Heart left ventricle (tissue), 16 donors: ENCODE data around the gene SNAPC5. TPM values are rescaled to one million over a fixed set of nuclear protein-coding genes. Genes with fewer than 3 reads are reported as not detected.
A peak's percentile ranks its signal among the peaks of the same experiment; 100 is the strongest.

Experiments used
- ATAC-seq, 4 donors: fragments of 200-7000 bp; cut with Tn5 transposase; one replicate each; pipeline ENCODE4 v1.9.1; 2020 to 2022; ENCODE audit warnings: moderate library complexity in 4 of 4, mild to moderate bottlenecking in 3 of 4, moderate number of reproducible peaks in 1 of 4
- DNase-seq, 5 donors: peaks; one replicate each; pipeline ENCODE4 v3.0.0-alpha.2; 2020
- H3K27ac ChIP-seq, 12 donors: fragments of 200-600 bp; sonication (generic) in 4 of 12; one replicate each; pipeline versions ENCODE4 v1.5.0 to v1.8.0; 2016 to 2022; ENCODE audit warnings: mild to moderate bottlenecking in 2 of 12
- H3K27me3 ChIP-seq, 9 donors: fragments of 200-600 bp; sonication (generic) in 2 of 9; one replicate each; pipeline versions ENCODE4 v1.5.1 to v1.8.0; 2016 to 2022; ENCODE audit warnings: mild to moderate bottlenecking in 3 of 9
- H3K36me3 ChIP-seq, 9 donors: fragments of 200-600 bp; sonication (generic) in 2 of 9; one replicate each; pipeline versions ENCODE4 v1.5.0 to v1.8.0; 2018 to 2022; ENCODE audit warnings: mild to moderate bottlenecking in 2 of 9
- H3K4me1 ChIP-seq, 12 donors: fragments of 200-600 bp; sonication (generic) in 4 of 12; one replicate each; pipeline versions ENCODE4 v1.5.0 to v1.8.0; 2016 to 2022; ENCODE audit warnings: mild to moderate bottlenecking in 3 of 12
- H3K4me3 ChIP-seq, 12 donors: fragments of 200-600 bp; sonication (generic) in 4 of 12; one replicate each; pipeline versions ENCODE4 v1.5.0 to v1.8.0; 2017 to 2022; ENCODE audit warnings: mild to moderate bottlenecking in 9 of 12, moderate library complexity in 4 of 12
- H3K9me3 ChIP-seq, 12 donors: fragments of 200-600 bp; sonication (generic) in 4 of 12; one replicate each; pipeline versions ENCODE4 v1.5.0 to v1.8.0; 2016 to 2022; ENCODE audit warnings: mild to moderate bottlenecking in 1 of 12
- CTCF ChIP-seq, 12 donors: fragments of 200-600 bp; sonication (generic) in 4 of 12; IDR thresholded peaks; one replicate each; pipeline versions ENCODE4 v1.5.0 to v1.8.0; 2018 to 2022; ENCODE audit warnings: antibody characterized with exemption in 12 of 12, mild to moderate bottlenecking in 5 of 12
- POLR2A ChIP-seq, 2 donors: fragments of 450-650 bp; IDR thresholded peaks; one replicate each; pipeline ENCODE4 v1.6.1; 2017; ENCODE audit warnings: antibody characterized with exemption in 2 of 2, mild to moderate bottlenecking in 2 of 2, moderate library complexity in 2 of 2
- WGBS, 4 donors: extraction: QIAGEN DNeasy Blood & Tissue Kit in 2 of 4; methylation state at CpG; one replicate each; pipeline versions ENCODE4 v1.1.5 to v1.1.7; 2013 to 2018; 5-methylcytosine and 5-hydroxymethylcytosine counted together
- intact Hi-C, 10 donors: fragments of 100-400 bp; cut with DNase I; formaldehyde crosslinking; loops; one replicate each; pipeline versions ENCODE4 v1.11.1 to v1.14.2; 2022
- polyA plus RNA-seq, 2 donors: library from polyadenylated mRNA; stranded (reverse); fragments of 200-250 nt; gene quantifications; one replicate each; pipeline ENCODE4 v1.2.3, GENCODE V29; 2013
- total RNA-seq, 9 donors: library from RNA; depleted of rRNA in 2 of 9; stranded (reverse); fragments of >200 nt in 2 of 9; fragmentation: NEBNext Ultra II Directional in 3 of 9; extraction: Animal tissue kit (Norgen Biotek cat#: 25700) in 3 of 9; gene quantifications; one replicate each; pipeline versions ENCODE4 v1.1.0 to v1.2.4, GENCODE V29; 2016 to 2023
- donor health status: ischemic (EF 13 %, LVEDD 7.1; RV severe dilation, severe dysfunction).
- donor health status: healthy with polysubstance abuse.
- donor health status: DM: no; HTN: yes; CAD: no.
- donor health status: DM: no; HTN: no; CAD: no.
- donor health status: ischemic (EF 25% LVEDD 6.9; RV normal size, moderate dysfunction).
- donor health status: ischemic (EF 25% LVEDD 5.7; RV mildly dilated, moderate dysfunction).
- donor health status: healthy.
- donor health status: DM: yes; HTN: yes; CAD: no.
- donor health status: ischemic (EF 35%, LVEDD 5.7; RV mildly dilated, moderate dysfunction).
- donor health status: nonischemic (EF 11% LVEDD 7.7; RV severe dilation, severe dysfunction).
- donor health status: DM: yes; HTN: yes; CAD: no.
- donor health status: PGD.
- donor health status: ischemic (EF 29% LVEDD 5.4; RV normal size, mild dysfunction).
- donor health status: nonischemic (EF 23%, LVEDD 6.1; RV moderate dilation, normal function).

SNAPC5 gene
- total and polyA plus RNA-seq, 11 donors, result 25.4 to 59.5 (median 29.6) TPM

GRCh38 chr15:66498501-66499386 lies 1.2 kb upstream of the SNAPC5 start:
- H3K4me1 ChIP-seq, result peaks cover 11 to 59% (median 33%) of the 10 kb centered on the region in 12 donors
- intact Hi-C loops, result loop anchor here in 5 of 10 donors (1.0 to 10.0 kb wide), 7 partner anchors 111 to 206 kb away; partner anchors contain the start of genes MAP2K1 (in 4 of the 5), TIPIN (in 2 of the 5) and DIS3L (in 1 of the 5)
- H3K36me3 ChIP-seq, result peaks cover 0 to 79% (median 76%) of the 10 kb centered on the region in 9 donors
- TF ChIP-seq POLR2A (IDR thresholded peaks at IDR 0.05), result no peak
- peak in 9 of 12 donors; percentile 25 to 57 (median 32) for TF ChIP-seq CTCF (IDR thresholded peaks at IDR 0.05)
- ATAC-seq (no peak), DNase-seq (no peak)
- no peaks in the 10 kb centered on the region for H3K27me3 ChIP-seq
- no peaks in the 10 kb centered on the region for H3K9me3 ChIP-seq
- 52 to 59% (median 54%) methylated on average over 3 of the region's 3 CpGs for WGBS, 4 donors
- H3K27ac ChIP-seq, result peak overlapping the region in 4 of 12 donors; percentile 85 to 92 (median 89)
- H3K4me3 ChIP-seq, result peak overlapping the region in 1 of 12 donors; percentile 93

GRCh38 chr15:66496951-66497501 lies 536 bp downstream of the SNAPC5 start:
- H3K27me3 ChIP-seq, result no peaks in the 10 kb centered on the region
- intact Hi-C loops, result loop anchor here in 8 of 10 donors (1.0 to 10.0 kb wide), 7 partner anchors 110 to 205 kb away; partner anchors contain the start of genes MAP2K1 (in 6 of the 8), TIPIN (in 2 of the 8) and DIS3L (in 1 of the 8)
- peak overlapping the region; percentile 58 to 97 (median 88) for H3K4me3 ChIP-seq
- DNase-seq (no peak), ATAC-seq (peak; percentile 4 to 29 (median 27))
- TF ChIP-seq CTCF (IDR thresholded peaks at IDR 0.05) (no peak), POLR2A (IDR thresholded peaks at IDR 0.05) (no peak)
- H3K4me1 ChIP-seq, result peaks cover 4 to 46% (median 17%) of the 10 kb centered on the region in 12 donors
- H3K36me3 ChIP-seq, result peaks cover 0 to 84% (median 79%) of the 10 kb centered on the region in 9 donors
- peak overlapping the region; percentile 55 to 92 (median 85) for H3K27ac ChIP-seq
- H3K9me3 ChIP-seq, result no peaks in the 10 kb centered on the region
- WGBS, 4 donors, result 15 to 19% (median 16%) methylated on average over 16 to 17 of the region's 17 CpGs

GRCh38 chr15:66494262-66494661 lies 3.3 kb downstream of the SNAPC5 start:
- intact Hi-C loops, result loop anchor here in 2 of 10 donors (2.0 to 10.0 kb wide), 2 partner anchors 107 to 139 kb away; partner anchors contain the start of genes MAP2K1 (in 1 of the 2) and TIPIN (in 1 of the 2)
- 80 to 87% (median 84%) methylated on average over 2 of the region's 2 CpGs for WGBS, 4 donors
- no peak overlapping the region for H3K4me3 ChIP-seq
- no peaks in the 10 kb centered on the region for H3K9me3 ChIP-seq
- TF ChIP-seq CTCF (IDR thresholded peaks at IDR 0.05) (no peak), POLR2A (IDR thresholded peaks at IDR 0.05) (no peak)
- H3K4me1 ChIP-seq, result peaks cover 4 to 47% (median 16%) of the 10 kb centered on the region in 12 donors
- DNase-seq (no peak), ATAC-seq (no peak)
- H3K27me3 ChIP-seq, result no peaks in the 10 kb centered on the region
- peaks cover 0 to 84% (median 78%) of the 10 kb centered on the region in 9 donors for H3K36me3 ChIP-seq
- H3K27ac ChIP-seq, result no peak overlapping the region
